22Rv1 (cell line): Measurements from ENCODE around the gene SUPT20H.

Experiments
- CTCF ChIP-seq: fragments of 450-650 bp; IDR thresholded peaks from 2 replicates; pipeline ENCODE4 v1.5.1; 2017; ENCODE audit warnings: mild to moderate bottlenecking
- ZFX ChIP-seq: fragments of 450-650 bp; IDR thresholded peaks from 2 replicates; pipeline ENCODE4 v1.6.1; 2017; ENCODE audit warnings: antibody characterized with exemption, borderline replicate concordance

DNA sequence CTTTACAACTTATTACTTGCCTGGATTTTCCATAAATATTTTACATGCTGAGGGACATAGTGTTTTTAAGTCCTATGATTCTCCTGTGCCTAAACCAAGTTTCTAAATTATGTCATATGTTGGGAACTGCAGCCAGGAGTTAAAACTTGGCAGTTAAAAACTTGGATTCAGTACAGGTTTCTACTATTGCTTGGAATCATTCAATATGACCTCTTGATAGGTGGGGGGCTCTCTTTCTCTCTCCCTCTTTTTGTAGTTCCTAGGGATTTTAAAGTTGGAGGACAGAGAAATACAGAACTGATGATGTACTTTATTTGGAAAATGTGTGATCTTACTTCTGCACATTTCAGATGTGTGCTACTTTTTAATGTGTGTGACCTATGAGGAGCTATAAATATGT is 41.2 kb upstream of the SUPT20H start:
- no peak for TF ChIP-seq CTCF
- TF ChIP-seq ZFX = no peak
